ENCODE measurements around the gene SSTR3. TPM values are rescaled to one million over a fixed set of nuclear protein-coding genes. Genes with fewer than 3 reads are reported as not detected.

The SSTR3 gene
- total and polyA plus RNA-seq, 2 of the 4 experiments (the other 2 are of a cell fraction) = under 0.01 to 0.07 TPM

DNA sequence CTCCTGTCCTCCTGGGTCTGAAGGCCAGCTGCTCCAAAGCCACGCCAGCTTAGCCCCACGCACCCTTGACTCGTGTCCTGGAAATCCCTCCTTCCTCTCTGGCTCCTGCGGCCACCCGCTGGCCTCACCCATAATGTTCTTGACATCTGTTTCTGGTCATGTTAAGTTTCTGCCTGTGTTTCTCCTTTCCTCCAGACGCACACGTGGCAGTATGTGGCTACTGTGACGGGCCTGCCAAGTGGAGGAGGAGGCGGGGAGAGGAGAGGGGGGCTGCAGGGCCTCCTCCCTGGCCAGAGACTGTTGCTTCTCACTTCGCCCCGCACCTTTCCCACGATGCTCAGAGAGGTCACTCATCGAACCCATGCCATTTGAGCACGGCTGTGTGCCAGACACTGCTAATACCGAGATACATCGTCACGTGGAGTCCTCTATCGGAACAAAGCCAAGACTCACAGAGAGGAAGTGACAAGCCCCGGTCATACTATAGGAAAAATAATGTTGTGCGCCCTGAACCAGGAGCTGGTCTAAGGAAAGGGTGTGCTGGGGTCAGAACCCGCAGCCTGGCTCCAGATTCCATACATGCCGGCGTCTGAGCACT lies 35.7 kb downstream of the SSTR3 start:
- Histone ChIP-seq H4K5ac (ENCODE audit: low read depth, low read length) (peak overlapping the region; percentile 39), H2AK5ac (ENCODE audit: low read depth, low read length) (peak overlapping the region; percentile 75; the same call in 1 of the 2 replicates), H3K9ac (ENCODE audit: low read depth, low read length) (no peak overlapping the region), H4K91ac (ENCODE audit: insufficient read depth, low read depth, low read length) (peak overlapping the region; percentile 60), H3K4me3 (ENCODE audit: insufficient read depth, low read depth, low read length) (no peak overlapping the region), H3K4me2 (ENCODE audit: low read depth, low read length) (peak overlapping the region; percentile 47), H3K9me1 (ENCODE audit: insufficient read depth, low read length) (peaks cover 6% of the 10 kb centered on the region; the same call in 1 of the 2 replicates), H2AFZ (replicated peaks; ENCODE audit: low read length, poor library complexity) (peak overlapping the region; percentile 91), H3K4ac (ENCODE audit: low read depth, low read length) (peak overlapping the region; percentile 87), H2BK15ac (ENCODE audit: low read depth, low read length) (no peak overlapping the region; the same call in 2 of the 3 replicates), H3K27ac (ENCODE audit: insufficient read depth, low read length) (no peak overlapping the region), H3K14ac (replicated peaks; ENCODE audit: low read depth, low read length) (peak overlapping the region; percentile 53; the same call in 1 of the 2 replicates), H4K20me1 (ENCODE audit: insufficient read depth, low read length) (no peaks in the 10 kb centered on the region), H2BK5ac (ENCODE audit: low read depth, low read length, poor library complexity, severe bottlenecking) (no peak overlapping the region), H3K27me3 (ENCODE audit: control insufficient read depth, insufficient read depth, low read length) (peaks cover 20% of the 10 kb centered on the region), H4K8ac (ENCODE audit: low read depth in 2 of 2, low read length in 2 of 2) (peak overlapping the region; percentile 40 to 72; a peak in 3 of 4 replicates), H3K4me1 (ENCODE audit: control insufficient read depth, insufficient read depth, low read length) (peaks cover 17% of the 10 kb centered on the region), H3K56ac (ENCODE audit: extremely low read depth, insufficient read depth, low read length) (no peak overlapping the region), H3K23ac (ENCODE audit: low read depth, low read length) (peak overlapping the region; percentile 70; the same call in 1 of the 2 replicates), H2BK20ac (ENCODE audit: low read depth, low read length) (peak overlapping the region; percentile 12), H3K9me3 (ENCODE audit: control insufficient read depth, insufficient read depth, low read length) (no peaks in the 10 kb centered on the region), H3K79me1 (ENCODE audit: low read depth in 1 of 2, low read length in 2 of 2) (no peaks in the 10 kb centered on the region), H3K36me3 (ENCODE audit: control insufficient read depth, insufficient read depth, low read length) (no peaks in the 10 kb centered on the region), H2AK9ac (replicated peaks; ENCODE audit: low read depth, low read length, poor library complexity) (peak overlapping the region; percentile 66), H2BK120ac (ENCODE audit: low read depth, low read length) (peak overlapping the region; percentile 70), H3K18ac (ENCODE audit: low read depth, low read length) (peak overlapping the region; percentile 56; the same call in 1 of the 2 replicates)
- in situ Hi-C loops (cut with MboI; ENCODE audit: low sequenced_read_pairs) (loop anchor here (10.0 kb wide), 1 partner anchor 288 kb away; no protein-coding TSS in a partner anchor), dilution Hi-C loops (cut with HindIII; ENCODE audit: low sequenced_read_pairs, unreplicated experiment) (no loop called here), intact Hi-C loops (cut with micrococcal nuclease) (no loop called here)
- ATAC-seq (ENCODE audit: low read depth) = peak; percentile 76
- WGBS, 2 experiments (ENCODE audit: extremely low coverage in 2 of 2, insufficient read length in 1 of 2) = 4% methylated on average over 10 of the region's 23 CpGs; no CpG with 5 or more reads in 1 of the 2 experiments
- BruUV-seq (replicated peaks) = no TSS peak
- ChIA-PET POLR2A (ENCODE audit: unreplicated experiment) (no interaction called here), CTCF (no interaction called here)
- peak; percentile 78 for DNase-seq
- TF ChIP-seq MAFK (IDR thresholded peaks at IDR 0.05; ENCODE audit: low read depth, low read length) (no peak), BHLHE40 (IDR thresholded peaks at IDR 0.05; ENCODE audit: low read depth, low read length) (no peak), NFE2L2 (IDR thresholded peaks at IDR 0.05; ENCODE audit: low read depth, low read length) (no peak), MXI1 (IDR thresholded peaks at IDR 0.05; ENCODE audit: borderline replicate concordance, low read depth, low read length) (peak; percentile 68; the same call in 1 of the 2 replicates), RAD21 (IDR thresholded peaks at IDR 0.05; ENCODE audit: low read length) (no peak), SMC3 (IDR thresholded peaks at IDR 0.05; ENCODE audit: low read depth, low read length) (0 out of 2 replicates have a peak, but pooled peaks have one; percentile 5), MAZ (IDR thresholded peaks at IDR 0.05; ENCODE audit: borderline replicate concordance, low read depth, low read length) (no peak)
- TF ChIP-seq, protein P1, sequence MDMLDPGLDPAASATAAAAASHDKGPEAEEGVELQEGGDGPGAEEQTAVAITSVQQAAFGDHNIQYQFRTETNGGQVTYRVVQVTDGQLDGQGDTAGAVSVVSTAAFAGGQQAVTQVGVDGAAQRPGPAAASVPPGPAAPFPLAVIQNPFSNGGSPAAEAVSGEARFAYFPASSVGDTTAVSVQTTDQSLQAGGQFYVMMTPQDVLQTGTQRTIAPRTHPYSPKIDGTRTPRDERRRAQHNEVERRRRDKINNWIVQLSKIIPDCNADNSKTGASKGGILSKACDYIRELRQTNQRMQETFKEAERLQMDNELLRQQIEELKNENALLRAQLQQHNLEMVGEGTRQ (IDR thresholded peaks at IDR 0.05; ENCODE audit: low read depth, low read length) = peak; percentile 78
